ENCODE measurements around the gene ARMC2. TPM values are rescaled to one million over a fixed set of nuclear protein-coding genes. Genes with fewer than 3 reads are reported as not detected.

ARMC2 gene
- total RNA-seq, 4 donors from 2014 or later = 0.27 to 4.1 (median 1.2) TPM

- H3K27me3 ChIP-seq = no peaks in the 10 kb centered on the region
- H3K36me3 ChIP-seq = no peaks in the 10 kb centered on the region
- DNase-seq = no peak
- no peaks in the 10 kb centered on the region for H3K9me3 ChIP-seq
- peaks cover 0 to 3% (median 0%) of the 10 kb centered on the region in 3 donors for H3K4me1 ChIP-seq
- TF ChIP-seq POLR2A (IDR thresholded peaks at IDR 0.05) (no peak), CTCF (IDR thresholded peaks at IDR 0.05) (no peak)
- WGBS, 2 donors = 79 to 100% methylated on average over 1 of the region's 1 CpG
- intact Hi-C loops (cut with DNase I) = no loop called here
- no peak overlapping the region for H3K4me3 ChIP-seq
- H3K27ac ChIP-seq = no peak overlapping the region
These were observed 173.6 kb downstream of the ARMC2 start for GRCh38 chr6:109021870-109022269.

GRCh38 chr6:109023356-109023925 lies 175.2 kb downstream of the ARMC2 start:
- DNase-seq = no peak
- no peak for TF ChIP-seq POLR2A (IDR thresholded peaks at IDR 0.05)
- no peak for TF ChIP-seq CTCF (IDR thresholded peaks at IDR 0.05)
- Histone ChIP-seq H3K4me3 (no peak overlapping the region), H3K27me3 (no peaks in the 10 kb centered on the region), H3K36me3 (no peaks in the 10 kb centered on the region), H3K4me1 (peaks cover 0 to 3% (median 0%) of the 10 kb centered on the region in 3 donors), H3K27ac (no peak overlapping the region), H3K9me3 (no peaks in the 10 kb centered on the region)
- intact Hi-C loops (cut with DNase I) = no loop called here

Small RNA genes within 50 kb of the gene (small RNA-seq; reads per million reads assigned to genes)
- gene AL445189.2 (0 to 0.18 (median 0) reads per million in 4 donors), gene Z95118.1 (0 reads per million in 4 donors)

Other genes starting within 250 kb of the ARMC2 start
- gene SESN1, start 246.4 kb downstream of the ARMC2 start, total RNA-seq = 10 to 100 TPM; 10.4 to 55.9 (median 21.7) TPM
- 1 to 10 TPM; 4.9 to 9.7 (median 7.4) TPM for gene CEP57L1, start 247.1 kb downstream of the ARMC2 start, total RNA-seq

Measured in esophagus squamous epithelium (tissue), 5 donors.